Osteoblast (primary cell): ENCODE data around the gene ASCC1. TPM values are rescaled to one million over a fixed set of nuclear protein-coding genes. Genes with fewer than 3 reads are reported as not detected.

Source experiments
- DNase-seq: peaks from one replicate; pipeline ENCODE4 v3.0.0; 2011; ENCODE audit warnings: low spot score, mixed read lengths; ENCODE audit not compliant: insufficient read length; ENCODE audit errors: missing footprints
- H2AFZ ChIP-seq: 2 replicates; pipeline ENCODE4 v1.6.0; 2011; ENCODE audit warnings: mild to moderate bottlenecking, low read length
- H3K27ac ChIP-seq: 2 replicates; pipeline ENCODE4 v1.5.1; 2011; ENCODE audit warnings: mild to moderate bottlenecking, low read depth, low read length, moderate library complexity
- H3K27me3 ChIP-seq: 2 replicates; pipeline ENCODE4 v1.6.0; 2012; ENCODE audit warnings: mild to moderate bottlenecking, control low read depth, inconsistent platforms, low read length, moderate library complexity; ENCODE audit not compliant: insufficient read depth
- H3K36me3 ChIP-seq: 2 replicates; pipeline ENCODE4 v1.5.1; 2011; ENCODE audit warnings: mild to moderate bottlenecking, low read length, control low read depth, moderate library complexity; ENCODE audit not compliant: insufficient read depth
- H3K4me1 ChIP-seq: 2 replicates; pipeline ENCODE4 v1.5.1; 2011; ENCODE audit warnings: mild to moderate bottlenecking, low read length, control low read depth, moderate library complexity; ENCODE audit not compliant: insufficient read depth
- H3K4me2 ChIP-seq: 2 replicates; pipeline ENCODE4 v1.6.0; 2011; ENCODE audit warnings: mild to moderate bottlenecking, low read length; ENCODE audit not compliant: insufficient read depth
- H3K4me3 ChIP-seq: fragments of 200-600 bp; sonication (generic); 3 replicates; pipeline ENCODE4 v1.5.1; 2012; ENCODE audit warnings: mild to moderate bottlenecking, low read length, inconsistent platforms; ENCODE audit not compliant: insufficient read depth
- H3K79me2 ChIP-seq: 2 replicates; pipeline ENCODE4 v1.6.0; 2012; ENCODE audit warnings: mild to moderate bottlenecking, low read length, control low read depth, inconsistent platforms; ENCODE audit not compliant: insufficient read depth
- H3K9me3 ChIP-seq: 2 replicates; pipeline ENCODE4 v1.5.1; 2011; ENCODE audit warnings: low read depth, low read length, control low read depth
- H4K20me1 ChIP-seq: 2 replicates; pipeline ENCODE4 v1.6.0; 2012; ENCODE audit warnings: mild to moderate bottlenecking, low read length, control low read depth; ENCODE audit not compliant: insufficient read depth
- total RNA-seq: library from RNA; depleted of rRNA; stranded (reverse); fragments of >200 nt; gene quantifications from 2 replicates; pipeline ENCODE4 v1.2.3, GENCODE V29; 2012
- TF ChIP-seq, protein P1 (sequence below): IDR thresholded peaks from 2 replicates; pipeline ENCODE4 v1.5.1; 2011; ENCODE audit warnings: mild to moderate bottlenecking, low read depth, low read length, moderate library complexity; ENCODE audit errors: extremely low read depth

The ASCC1 gene
- total RNA-seq, 1 donor = 40.2 TPM

DNA sequence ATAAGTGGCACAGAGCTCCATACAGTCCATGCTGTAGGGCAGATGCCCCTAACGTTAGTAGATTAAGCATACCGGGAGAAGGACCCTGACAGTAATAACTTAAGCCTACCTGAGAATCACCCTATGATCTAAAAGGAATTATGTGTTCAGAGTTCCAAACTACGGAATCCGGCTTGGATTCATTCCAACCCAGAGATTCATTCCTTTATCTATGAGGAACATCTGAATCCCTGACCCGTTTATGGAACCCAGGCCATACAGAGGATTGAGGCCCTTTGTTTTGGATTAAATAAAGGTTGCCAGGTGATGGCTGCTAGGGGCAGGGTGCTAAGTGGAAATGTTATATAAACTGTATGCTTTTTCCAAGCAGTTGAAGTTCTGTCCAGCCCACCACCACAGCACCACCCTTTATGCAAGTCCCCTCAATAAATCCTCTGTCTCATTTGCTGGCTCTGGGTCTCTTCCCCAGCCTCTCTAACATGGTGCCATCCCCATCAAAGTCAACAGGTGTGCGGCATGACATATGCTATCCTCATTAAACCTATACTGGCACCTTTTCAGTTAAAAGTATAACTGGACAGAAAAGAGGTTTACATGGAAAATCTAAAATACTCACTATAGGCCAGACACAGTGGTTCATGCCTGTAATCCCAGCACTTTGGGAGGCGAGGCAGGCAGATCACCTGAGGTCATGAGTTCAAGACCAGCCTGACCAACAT lies 9.4 kb downstream of the ASCC1 start:
- Histone ChIP-seq H3K27ac (no peak overlapping the region), H3K27me3 (no peaks in the 10 kb centered on the region), H3K36me3 (peaks cover 16% of the 10 kb centered on the region), H3K4me2 (no peak overlapping the region), H2AFZ (no peak overlapping the region), H3K9me3 (no peaks in the 10 kb centered on the region), H4K20me1 (peaks cover 4% of the 10 kb centered on the region), H3K79me2 (no peaks in the 10 kb centered on the region), H3K4me3 (no peak overlapping the region), H3K4me1 (peaks cover 16% of the 10 kb centered on the region)
- DNase-seq = no peak
- TF ChIP-seq, protein P1, sequence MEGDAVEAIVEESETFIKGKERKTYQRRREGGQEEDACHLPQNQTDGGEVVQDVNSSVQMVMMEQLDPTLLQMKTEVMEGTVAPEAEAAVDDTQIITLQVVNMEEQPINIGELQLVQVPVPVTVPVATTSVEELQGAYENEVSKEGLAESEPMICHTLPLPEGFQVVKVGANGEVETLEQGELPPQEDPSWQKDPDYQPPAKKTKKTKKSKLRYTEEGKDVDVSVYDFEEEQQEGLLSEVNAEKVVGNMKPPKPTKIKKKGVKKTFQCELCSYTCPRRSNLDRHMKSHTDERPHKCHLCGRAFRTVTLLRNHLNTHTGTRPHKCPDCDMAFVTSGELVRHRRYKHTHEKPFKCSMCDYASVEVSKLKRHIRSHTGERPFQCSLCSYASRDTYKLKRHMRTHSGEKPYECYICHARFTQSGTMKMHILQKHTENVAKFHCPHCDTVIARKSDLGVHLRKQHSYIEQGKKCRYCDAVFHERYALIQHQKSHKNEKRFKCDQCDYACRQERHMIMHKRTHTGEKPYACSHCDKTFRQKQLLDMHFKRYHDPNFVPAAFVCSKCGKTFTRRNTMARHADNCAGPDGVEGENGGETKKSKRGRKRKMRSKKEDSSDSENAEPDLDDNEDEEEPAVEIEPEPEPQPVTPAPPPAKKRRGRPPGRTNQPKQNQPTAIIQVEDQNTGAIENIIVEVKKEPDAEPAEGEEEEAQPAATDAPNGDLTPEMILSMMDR = no peak

DNA sequence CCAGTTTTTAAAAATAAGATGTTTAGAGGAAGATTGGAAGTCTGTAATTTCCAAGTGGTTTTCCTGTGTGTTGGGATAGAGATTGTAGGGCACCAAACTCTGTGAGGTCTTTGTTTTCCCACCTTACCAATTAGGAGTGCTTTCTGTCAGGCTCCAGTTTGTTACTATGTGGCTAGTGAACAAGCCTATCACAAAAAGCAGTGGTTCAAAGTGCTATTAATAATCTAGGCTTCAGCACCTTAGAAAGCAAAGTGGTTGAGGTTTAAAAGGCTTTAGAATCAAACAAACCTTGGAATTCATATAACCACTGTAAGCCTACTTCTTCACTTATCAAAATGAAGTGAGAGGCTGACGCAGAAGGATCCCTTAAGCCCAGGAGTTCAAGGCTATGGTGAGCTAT lies 11.4 kb downstream of the ASCC1 start:
- H3K27ac ChIP-seq = peak overlapping the region; percentile 48
- peaks cover 4% of the 10 kb centered on the region for H4K20me1 ChIP-seq
- peaks cover 10% of the 10 kb centered on the region for H3K36me3 ChIP-seq
- H3K27me3 ChIP-seq = no peaks in the 10 kb centered on the region
- peak; percentile 70 for DNase-seq
- H3K9me3 ChIP-seq = no peaks in the 10 kb centered on the region
- no peak overlapping the region for H3K4me3 ChIP-seq
- no peak overlapping the region for H2AFZ ChIP-seq
- H3K4me1 ChIP-seq = peaks cover 16% of the 10 kb centered on the region
- H3K79me2 ChIP-seq = no peaks in the 10 kb centered on the region
- peak overlapping the region; percentile 36 for H3K4me2 ChIP-seq
- TF ChIP-seq, protein P1 = no peak

DNA sequence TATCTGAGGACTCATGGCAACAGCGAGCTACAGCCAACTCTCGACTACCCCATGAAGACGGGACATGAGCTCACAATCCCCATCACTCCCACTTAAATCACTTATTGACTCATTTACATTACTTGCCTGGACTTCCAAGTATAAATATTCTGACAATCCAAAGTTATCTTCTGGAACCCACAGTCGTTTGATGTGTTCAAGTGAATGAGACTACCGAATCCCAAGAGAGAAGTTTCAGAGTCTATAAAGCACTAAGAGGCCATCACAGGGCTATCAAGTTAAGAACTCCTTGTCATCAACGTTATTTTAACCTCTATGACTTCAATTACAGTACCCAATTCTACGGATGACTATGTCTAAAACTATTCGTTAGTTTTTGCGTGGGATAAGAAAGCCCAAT lies 11.8 kb downstream of the ASCC1 start:
- H3K27ac ChIP-seq = peak overlapping the region; percentile 48
- DNase-seq = peak; percentile 86
- H3K4me3 ChIP-seq = no peak overlapping the region
- no peak overlapping the region for H2AFZ ChIP-seq
- H4K20me1 ChIP-seq = peaks cover 4% of the 10 kb centered on the region
- H3K79me2 ChIP-seq = no peaks in the 10 kb centered on the region
- peak overlapping the region; percentile 36 for H3K4me2 ChIP-seq
- TF ChIP-seq, protein P1 = no peak
- peaks cover 7% of the 10 kb centered on the region for H3K36me3 ChIP-seq
- peaks cover 16% of the 10 kb centered on the region for H3K4me1 ChIP-seq
- H3K9me3 ChIP-seq = no peaks in the 10 kb centered on the region
- H3K27me3 ChIP-seq = no peaks in the 10 kb centered on the region

DNA sequence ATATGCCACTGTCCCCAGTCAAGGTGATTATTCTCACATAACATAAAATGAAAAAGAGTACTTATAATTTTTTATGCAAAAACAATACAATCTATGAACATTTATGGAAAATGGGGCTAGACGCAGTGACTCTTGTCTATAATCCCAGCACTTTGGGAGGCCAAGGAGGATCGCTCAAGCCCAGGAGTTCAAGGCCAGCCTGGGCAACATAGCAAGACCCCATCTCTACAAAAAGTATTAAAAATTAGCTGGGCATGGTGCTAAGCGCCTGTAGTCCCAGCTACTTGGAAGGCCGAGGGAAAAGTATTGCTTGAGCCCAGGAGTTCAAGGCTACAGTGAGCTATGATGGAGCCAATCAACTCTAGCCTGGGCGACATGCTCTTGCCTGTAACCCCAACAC lies 14.8 kb downstream of the ASCC1 start:
- no peaks in the 10 kb centered on the region for H3K79me2 ChIP-seq
- TF ChIP-seq, protein P1 = no peak
- peaks cover 7% of the 10 kb centered on the region for H3K36me3 ChIP-seq
- peaks cover 16% of the 10 kb centered on the region for H3K4me1 ChIP-seq
- H3K27ac ChIP-seq = no peak overlapping the region
- H3K4me3 ChIP-seq = no peak overlapping the region
- H3K27me3 ChIP-seq = no peaks in the 10 kb centered on the region
- no peak overlapping the region for H2AFZ ChIP-seq
- DNase-seq = no peak
- H3K9me3 ChIP-seq = no peaks in the 10 kb centered on the region
- H4K20me1 ChIP-seq = peaks cover 4% of the 10 kb centered on the region
- H3K4me2 ChIP-seq = no peak overlapping the region
